CD14-positive monocyte (primary cell): ENCODE data around the gene RFC2. TPM values are rescaled to one million over a fixed set of nuclear protein-coding genes. Genes with fewer than 3 reads are reported as not detected.

Experiments used
- DNase-seq, 3 donors: peaks; one replicate each; pipeline ENCODE4 v3.0.0-alpha.2; 2011 to 2022
- H2AFZ ChIP-seq: 2 replicates; pipeline ENCODE4 v1.6.0; 2012; ENCODE audit warnings: mild to moderate bottlenecking, low read depth, low read length, inconsistent platforms; ENCODE audit not compliant: insufficient read depth, poor library complexity, severe bottlenecking
- H3K27ac ChIP-seq, 2 donors: 1 replicate in 1 of 2; 2 replicates in 1 of 2; pipeline ENCODE4 v1.5.1; 2012 to 2013; ENCODE audit warnings: low read length in 2 of 2, control low read depth in 1 of 2, inconsistent platforms in 1 of 2, low read depth in 1 of 2, mild to moderate bottlenecking in 1 of 2
- H3K27me3 ChIP-seq, 2 donors: one replicate each; pipeline versions ENCODE4 v1.6.0 to v1.6.1; 2011 to 2013; ENCODE audit warnings: low read length in 2 of 2; ENCODE audit not compliant: control insufficient read depth in 2 of 2, insufficient read depth in 2 of 2
- H3K36me3 ChIP-seq, 2 donors: replicated peaks in 1 of 2; 1 replicate in 1 of 2; 2 replicates in 1 of 2; pipeline versions ENCODE4 v1.5.1 to v1.6.1; 2012 to 2013; ENCODE audit warnings: low read length in 2 of 2, control low read depth in 1 of 2, inconsistent platforms in 1 of 2, mild to moderate bottlenecking in 1 of 2; ENCODE audit not compliant: insufficient read depth in 2 of 2, control insufficient read depth in 1 of 2
- H3K4me1 ChIP-seq, 2 donors: 1 replicate in 1 of 2; 2 replicates in 1 of 2; pipeline versions ENCODE4 v1.5.1 to v1.6.1; 2012 to 2013; ENCODE audit warnings: low read length in 2 of 2, control low read depth in 1 of 2, inconsistent platforms in 1 of 2, mild to moderate bottlenecking in 1 of 2, moderate library complexity in 1 of 2; ENCODE audit not compliant: insufficient read depth in 2 of 2, control insufficient read depth in 1 of 2
- H3K4me2 ChIP-seq: replicated peaks from 2 replicates; pipeline ENCODE3; 2012; ENCODE audit warnings: low read length, moderate library complexity, mild to moderate bottlenecking; ENCODE audit not compliant: poor library complexity, severe bottlenecking; ENCODE audit errors: extremely low read depth
- H3K4me3 ChIP-seq, 3 experiments: fragments of 200-600 bp in 1 of 3; sonication (generic) in 1 of 3; replicated peaks in 1 of 3; 1 replicate in 2 of 3; 2 replicates in 1 of 3; pipeline ENCODE4 v1.5.1; 2011 to 2013; ENCODE audit warnings: low read length in 3 of 3, mild to moderate bottlenecking in 3 of 3, control low read depth in 2 of 3, low read depth in 2 of 3, inconsistent platforms in 1 of 3, moderate library complexity in 1 of 3
- H3K79me2 ChIP-seq: 2 replicates; pipeline ENCODE4 v1.6.0; 2012; ENCODE audit warnings: mild to moderate bottlenecking, control low read depth, inconsistent platforms, low read length, moderate library complexity; ENCODE audit not compliant: insufficient read depth
- H3K9ac ChIP-seq: 2 replicates; pipeline ENCODE4 v1.6.0; 2017; ENCODE audit warnings: low read length, mild to moderate bottlenecking; ENCODE audit not compliant: insufficient read depth, poor library complexity, severe bottlenecking
- H3K9me3 ChIP-seq, 2 donors: replicated peaks in 1 of 2; 1 replicate in 1 of 2; 2 replicates in 1 of 2; pipeline versions ENCODE4 v1.5.1 to v1.6.1; 2012 to 2013; ENCODE audit warnings: low read length in 2 of 2, control low read depth in 1 of 2; ENCODE audit not compliant: control insufficient read depth in 1 of 2, insufficient read depth in 1 of 2
- H4K20me1 ChIP-seq: 2 replicates; pipeline ENCODE4 v1.6.0; 2012; ENCODE audit warnings: mild to moderate bottlenecking, low read length, control low read depth, moderate library complexity; ENCODE audit not compliant: insufficient read depth
- H3K27ac Mint-ChIP-seq, 7 donors: one replicate each; pipeline ENCODE4 v1.8.0; 2020; ENCODE audit warnings: mild to moderate bottlenecking in 7 of 7, mixed read lengths in 7 of 7, moderate library complexity in 6 of 7, inconsistent platforms in 2 of 7
- H3K27me3 Mint-ChIP-seq, 3 donors: one replicate each; pipeline ENCODE4 v1.8.0; 2021 to 2022; ENCODE audit warnings: low read depth in 3 of 3, mild to moderate bottlenecking in 3 of 3, mixed read lengths in 3 of 3, moderate library complexity in 3 of 3, inconsistent platforms in 1 of 3
- H3K36me3 Mint-ChIP-seq, 2 donors: one replicate each; pipeline ENCODE4 v1.8.0; 2020; ENCODE audit warnings: mixed read lengths in 2 of 2, inconsistent platforms in 1 of 2, mild to moderate bottlenecking in 1 of 2
- H3K4me1 Mint-ChIP-seq: one replicate; pipeline ENCODE4 v1.8.0; 2020; ENCODE audit warnings: mild to moderate bottlenecking, mixed read lengths
- H3K4me3 Mint-ChIP-seq, 2 donors: one replicate each; pipeline ENCODE4 v1.8.0; 2020; ENCODE audit warnings: mild to moderate bottlenecking in 2 of 2, mixed read lengths in 2 of 2, moderate library complexity in 1 of 2
- H3K9me3 Mint-ChIP-seq, 7 donors: one replicate each; pipeline ENCODE4 v1.8.0; 2020 to 2022; ENCODE audit warnings: mixed read lengths in 7 of 7, mild to moderate bottlenecking in 6 of 7, moderate library complexity in 6 of 7, inconsistent platforms in 2 of 7
- CTCF ChIP-seq: fragments of 200-600 bp; IDR thresholded peaks from one replicate; pipeline ENCODE4 v1.8.0; 2022; ENCODE audit warnings: antibody characterized with exemption, mild to moderate bottlenecking
- WGBS: methylation state at CpG from one replicate; pipeline ENCODE4 v1.1.5; 2013; ENCODE audit warnings: missing lambda C conversion rate; ENCODE audit not compliant: insufficient coverage; 5-methylcytosine and 5-hydroxymethylcytosine counted together
- intact Hi-C, 2 donors: fragments of 100-400 bp; cut with micrococcal nuclease; formaldehyde crosslinking; loops; one replicate each; pipeline versions ENCODE4 v1.15.0 to v1.15.1; 2023
- polyA plus RNA-seq, 3 donors: library from polyadenylated mRNA; depleted of rRNA in 1 of 3; unstranded in 2 of 3; stranded (reverse) in 1 of 3; fragments of 300-500 nt in 2 of 3; fragments of >200 nt in 1 of 3; fragmentation: Illumina TruSeq in 2 of 3; gene quantifications; 1 replicate in 2 of 3; 2 replicates in 1 of 3; pipeline ENCODE4 v1.2.3, GENCODE V29; 2012 to 2021

RFC2 gene
- polyA plus RNA-seq, 3 donors = 12.8 to 42.1 (median 33.5) TPM

- Histone ChIP-seq H4K20me1 (peaks cover 35% of the 10 kb centered on the region), H3K79me2 (peaks cover 60% of the 10 kb centered on the region), H3K27me3 (no peaks in the 10 kb centered on the region), H3K9ac (no peak overlapping the region), H3K4me3 (no peak overlapping the region), H3K4me1 (peaks cover 74 to 92% of the 10 kb centered on the region in 2 donors), H3K36me3 (peaks cover 55 to 68% of the 10 kb centered on the region in 2 donors), H3K9me3 (no peaks in the 10 kb centered on the region), H2AFZ (no peak overlapping the region), H3K27ac (peak overlapping the region in 1 of 2 donors; percentile 2), H3K4me2 (no peak overlapping the region)
- Mint-ChIP-seq H3K27ac (peak overlapping the region in 6 of 7 donors; percentile 30 to 82 (median 50)), H3K4me1 (peaks cover 73% of the 10 kb centered on the region), H3K36me3 (peaks cover 49 to 86% of the 10 kb centered on the region in 2 donors), H3K27me3 (peaks cover 0 to 2% (median 0%) of the 10 kb centered on the region in 3 donors), H3K9me3 (peaks cover 0 to 4% (median 0%) of the 10 kb centered on the region in 7 donors), H3K4me3 (no peak overlapping the region)
- no peak for DNase-seq
- intact Hi-C loops = loop anchor here in 1 of 2 donors (2.0 kb wide), 1 partner anchor 14 kb away; no protein-coding TSS in a partner anchor
- 87% methylated on average over 15 of the region's 17 CpGs for WGBS
- TF ChIP-seq CTCF = no peak
These were observed 31.1 kb downstream of the RFC2 start for GRCh38 chr7:74222851-74223710.

DNA sequence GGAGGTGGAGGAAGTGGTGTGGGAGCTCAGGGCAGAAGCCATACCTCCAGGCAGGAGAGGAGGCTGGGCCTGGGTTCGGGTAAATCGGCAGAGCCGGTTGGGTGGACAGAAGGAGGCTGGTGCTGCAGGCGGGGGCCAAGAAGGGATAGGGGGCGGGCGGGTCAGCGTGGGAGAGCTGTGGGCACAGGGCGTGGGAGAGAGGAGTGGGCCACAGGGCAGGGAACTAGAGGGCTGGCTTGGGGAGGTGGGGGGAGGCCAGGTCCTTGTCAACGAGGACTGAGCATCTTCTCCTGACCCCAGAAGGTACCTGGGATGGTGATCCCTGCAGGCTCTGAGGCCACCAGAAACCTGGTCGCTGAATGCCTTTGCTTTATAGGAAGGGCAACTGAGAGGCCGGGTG, 32.5 kb downstream of the RFC2 start:
- no peak overlapping the region for H3K4me2 ChIP-seq
- peaks cover 48% of the 10 kb centered on the region for H4K20me1 ChIP-seq
- peaks cover 49 to 88% of the 10 kb centered on the region in 2 donors for H3K36me3 Mint-ChIP-seq
- H3K27ac Mint-ChIP-seq = peak overlapping the region in 3 of 7 donors; percentile 13 to 62 (median 46)
- H3K9ac ChIP-seq = no peak overlapping the region
- TF ChIP-seq CTCF = no peak
- peaks cover 75 to 93% of the 10 kb centered on the region in 2 donors for H3K4me1 ChIP-seq
- WGBS = 97% methylated on average over 6 of the region's 11 CpGs
- H3K27ac ChIP-seq = peak overlapping the region in 1 of 2 donors; percentile 36
- no peaks in the 10 kb centered on the region for H3K27me3 Mint-ChIP-seq
- H3K9me3 Mint-ChIP-seq = peaks cover 0 to 3% (median 0%) of the 10 kb centered on the region in 7 donors
- H2AFZ ChIP-seq = no peak overlapping the region
- peak in 1 of 3 donors; percentile 0 for DNase-seq
- peaks cover 68% of the 10 kb centered on the region for H3K79me2 ChIP-seq
- H3K27me3 ChIP-seq = no peaks in the 10 kb centered on the region
- H3K36me3 ChIP-seq = peaks cover 57 to 74% of the 10 kb centered on the region in 2 donors
- H3K4me3 Mint-ChIP-seq = no peak overlapping the region
- H3K4me3 ChIP-seq = no peak overlapping the region
- H3K9me3 ChIP-seq = no peaks in the 10 kb centered on the region
- intact Hi-C loops = loop anchor here in 1 of 2 donors (2.0 kb wide), 1 partner anchor 13 kb away; no protein-coding TSS in a partner anchor
- H3K4me1 Mint-ChIP-seq = peaks cover 77% of the 10 kb centered on the region
